ENCODE results near the gene MAP3K5.

DNA sequence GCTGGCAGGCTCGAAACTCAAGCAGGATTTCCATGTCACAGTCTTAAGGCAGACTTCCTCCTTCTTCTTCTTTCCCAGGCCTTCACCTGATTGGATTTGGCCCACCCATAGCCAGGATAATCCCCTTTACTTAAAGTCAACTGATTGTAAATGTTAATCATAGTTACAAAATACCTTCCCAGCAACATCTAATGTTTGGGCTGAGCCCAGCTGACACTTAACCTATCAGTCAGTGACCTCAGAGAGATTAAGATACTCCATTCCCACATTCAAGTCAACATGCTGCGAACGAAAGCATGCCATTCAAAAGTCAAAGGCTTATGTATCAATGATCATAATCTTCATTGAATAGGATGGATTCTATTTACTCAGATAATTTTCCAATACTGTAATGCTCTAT, 258.0 kb downstream of the MAP3K5 start:
- TF ChIP-seq, protein P1, sequence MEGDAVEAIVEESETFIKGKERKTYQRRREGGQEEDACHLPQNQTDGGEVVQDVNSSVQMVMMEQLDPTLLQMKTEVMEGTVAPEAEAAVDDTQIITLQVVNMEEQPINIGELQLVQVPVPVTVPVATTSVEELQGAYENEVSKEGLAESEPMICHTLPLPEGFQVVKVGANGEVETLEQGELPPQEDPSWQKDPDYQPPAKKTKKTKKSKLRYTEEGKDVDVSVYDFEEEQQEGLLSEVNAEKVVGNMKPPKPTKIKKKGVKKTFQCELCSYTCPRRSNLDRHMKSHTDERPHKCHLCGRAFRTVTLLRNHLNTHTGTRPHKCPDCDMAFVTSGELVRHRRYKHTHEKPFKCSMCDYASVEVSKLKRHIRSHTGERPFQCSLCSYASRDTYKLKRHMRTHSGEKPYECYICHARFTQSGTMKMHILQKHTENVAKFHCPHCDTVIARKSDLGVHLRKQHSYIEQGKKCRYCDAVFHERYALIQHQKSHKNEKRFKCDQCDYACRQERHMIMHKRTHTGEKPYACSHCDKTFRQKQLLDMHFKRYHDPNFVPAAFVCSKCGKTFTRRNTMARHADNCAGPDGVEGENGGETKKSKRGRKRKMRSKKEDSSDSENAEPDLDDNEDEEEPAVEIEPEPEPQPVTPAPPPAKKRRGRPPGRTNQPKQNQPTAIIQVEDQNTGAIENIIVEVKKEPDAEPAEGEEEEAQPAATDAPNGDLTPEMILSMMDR (conservative IDR thresholded peaks at IDR 0.05 in 1 of 2, IDR thresholded peaks at IDR 0.05 in 1 of 2; ENCODE audit: low read depth in 1 of 2, low read length in 2 of 2) = no peak
- TF ChIP-seq EZH2 (IDR thresholded peaks at IDR 0.05; ENCODE audit: low read length, missing control alignments) = no peak
